HG03439 (cell line): ENCODE measurements around the gene ARPP21.
"Not testable (repeated sequence)": the region's sequence is repeated elsewhere in the genome, so short reads cannot be mapped to it uniquely, and the experiment has no call there.

Experiments
- ATAC-seq: cut with Tn5 transposase; IDR thresholded peaks from one replicate; pipeline ENCODE4 v1.9.1; 2021; ENCODE audit warnings: mild to moderate bottlenecking, moderate library complexity; ENCODE audit not compliant: unreplicated experiment

Gene ARPP21

GRCh38 chr3:35777065-35777464, 137.7 kb downstream of the ARPP21 start:
- no peak for ATAC-seq

- ATAC-seq = no peak
Measured at GRCh38 chr3:35777563-35778554, 138.5 kb downstream of the ARPP21 start.

GRCh38 chr3:35779611-35780010, 140.3 kb downstream of the ARPP21 start:
- no peak for ATAC-seq

GRCh38 chr3:35780800-35781199, 141.5 kb downstream of the ARPP21 start:
- ATAC-seq = no peak

- ATAC-seq = no peak
Measured at GRCh38 chr3:35781558-35781957, 142.2 kb downstream of the ARPP21 start.

GRCh38 chr3:35782355-35782754, 143.0 kb downstream of the ARPP21 start:
- no peak for ATAC-seq

GRCh38 chr3:35784169-35784568, 144.8 kb downstream of the ARPP21 start:
- ATAC-seq = no peak

- ATAC-seq = no peak
Measured at GRCh38 chr3:35785234-35785888, 146.0 kb downstream of the ARPP21 start.

GRCh38 chr3:35787936-35788335, 148.6 kb downstream of the ARPP21 start:
- no peak for ATAC-seq

GRCh38 chr3:35789042-35789831, 149.9 kb downstream of the ARPP21 start:
- no peak for ATAC-seq

GRCh38 chr3:35790764-35791163, 151.4 kb downstream of the ARPP21 start:
- no peak for ATAC-seq

GRCh38 chr3:35793667-35794066, 154.3 kb downstream of the ARPP21 start:
- no peak for ATAC-seq

- no peak for ATAC-seq
Measured at GRCh38 chr3:35800960-35801459, 161.7 kb downstream of the ARPP21 start.

- ATAC-seq = no peak
Measured at GRCh38 chr3:35814531-35814930, 175.2 kb downstream of the ARPP21 start.

- ATAC-seq = not testable (repeated sequence)
Measured at GRCh38 chr3:35815796-35816195, 176.5 kb downstream of the ARPP21 start.

GRCh38 chr3:35817216-35817615, 177.9 kb downstream of the ARPP21 start:
- ATAC-seq = no peak

GRCh38 chr3:35832140-35832571, 192.8 kb downstream of the ARPP21 start:
- no peak for ATAC-seq
